Naive thymus-derived CD4-positive, alpha-beta T cell (primary cell): ENCODE results near the gene NOVA1. TPM values are rescaled to one million over a fixed set of nuclear protein-coding genes. Genes with fewer than 3 reads are reported as not detected.

Experiments used
- ATAC-seq: fragments of 150-1000 bp; cut with Tn5 transposase; 2 replicates; pipeline ENCODE4 v1.10.0; 2021; ENCODE audit warnings: mild to moderate bottlenecking, moderate library complexity
- CTCF ChIA-PET: fragments of 350-600 bp; sonication (Branson Sonifier 250); formaldehyde crosslinking; loops from one replicate; lab custom pipeline; 2021; ENCODE audit warnings: antibody characterized with exemption; lab: Charles Lee
- POLR2A ChIA-PET: fragments of 350-600 bp; sonication (Branson Sonifier 250); formaldehyde crosslinking; loops from one replicate; lab custom pipeline; 2021; ENCODE audit warnings: antibody characterized with exemption, inconsistent platforms; lab: Charles Lee
- DNase-seq, 9 donors: peaks; one replicate each; pipeline versions ENCODE4 v3.0.0 to v3.0.0-alpha.2; 2020 to 2022; ENCODE audit warnings: mixed read lengths in 1 of 9
- H3K27ac ChIP-seq: one replicate; pipeline ENCODE4 v1.7.0; 2013; ENCODE audit warnings: mild to moderate bottlenecking, low read depth, low read length, moderate library complexity
- H3K27me3 ChIP-seq, 2 donors: one replicate each; pipeline ENCODE4 v1.7.0; 2013; ENCODE audit warnings: low read length in 2 of 2, mild to moderate bottlenecking in 2 of 2, moderate library complexity in 2 of 2; ENCODE audit not compliant: control insufficient read depth in 2 of 2, insufficient read depth in 2 of 2
- H3K36me3 ChIP-seq, 3 experiments: 1 replicate in 2 of 3; 2 replicates in 1 of 3; pipeline ENCODE4 v1.7.0; 2013; ENCODE audit warnings: low read length in 3 of 3, mild to moderate bottlenecking in 3 of 3, moderate library complexity in 1 of 3; ENCODE audit not compliant: insufficient read depth in 3 of 3, control insufficient read depth in 2 of 3
- H3K4me1 ChIP-seq, 2 donors: one replicate each; pipeline ENCODE4 v1.7.0; 2013; ENCODE audit warnings: low read length in 2 of 2, mild to moderate bottlenecking in 2 of 2, moderate library complexity in 1 of 2; ENCODE audit not compliant: control insufficient read depth in 2 of 2, insufficient read depth in 2 of 2
- H3K4me3 ChIP-seq: 2 replicates; pipeline ENCODE4 v1.7.0; 2013; ENCODE audit warnings: mild to moderate bottlenecking, low read length
- H3K9me3 ChIP-seq, 3 experiments: 1 replicate in 2 of 3; 2 replicates in 1 of 3; pipeline ENCODE4 v1.7.0; 2013; ENCODE audit warnings: low read length in 3 of 3; ENCODE audit not compliant: control insufficient read depth in 2 of 3
- H3K27ac Mint-ChIP-seq, 9 donors: one replicate each; pipeline ENCODE4 v1.8.0; 2020 to 2022; ENCODE audit warnings: mixed read lengths in 9 of 9, mild to moderate bottlenecking in 8 of 9, moderate library complexity in 5 of 9, inconsistent platforms in 2 of 9
- H3K27me3 Mint-ChIP-seq, 5 donors: one replicate each; pipeline ENCODE4 v1.8.0; 2021 to 2022; ENCODE audit warnings: mixed read lengths in 5 of 5, mild to moderate bottlenecking in 1 of 5
- H3K36me3 Mint-ChIP-seq, 5 donors: one replicate each; pipeline ENCODE4 v1.8.0; 2020 to 2022; ENCODE audit warnings: mixed read lengths in 5 of 5, mild to moderate bottlenecking in 3 of 5, inconsistent platforms in 1 of 5
- H3K4me1 Mint-ChIP-seq, 7 donors: one replicate each; pipeline ENCODE4 v1.8.0; 2020 to 2022; ENCODE audit warnings: mixed read lengths in 7 of 7, mild to moderate bottlenecking in 3 of 7, inconsistent platforms in 1 of 7
- H3K4me3 Mint-ChIP-seq, 10 donors: one replicate each; pipeline ENCODE4 v1.8.0; 2020 to 2022; ENCODE audit warnings: mild to moderate bottlenecking in 10 of 10, mixed read lengths in 10 of 10, moderate library complexity in 6 of 10, inconsistent platforms in 2 of 10
- H3K9me3 Mint-ChIP-seq, 11 donors: one replicate each; pipeline ENCODE4 v1.8.0; 2020 to 2022; ENCODE audit warnings: mixed read lengths in 11 of 11, mild to moderate bottlenecking in 4 of 11, inconsistent platforms in 1 of 11, moderate library complexity in 1 of 11
- intact Hi-C, 2 donors: fragments of 100-400 bp; cut with micrococcal nuclease; formaldehyde crosslinking; loops; one replicate each; pipeline ENCODE4 v1.15.1; 2023
- polyA plus RNA-seq, 2 donors: library from polyadenylated mRNA; unstranded; fragments of 300-500 nt; fragmentation: Illumina TruSeq; gene quantifications; one replicate each; pipeline ENCODE4 v1.2.3, GENCODE V29; 2021
- total RNA-seq, 6 experiments: library from RNA in 5 of 6; stranded (reverse) in 5 of 6; gene quantifications; 1 replicate in 5 of 6; 2 replicates in 1 of 6; pipeline ENCODE4 v1.2.3 and lab custom pipeline; 2021 to 2026

The NOVA1 gene
- total and polyA plus RNA-seq, 7 experiments from 2014 or later, result 0.24 to 0.37 TPM; not detected in 5

GRCh38 chr14:26478967-26479366 is 118.9 kb downstream of the NOVA1 start:
- Mint-ChIP-seq H3K4me1 (no peaks in the 10 kb centered on the region), H3K27me3 (no peaks in the 10 kb centered on the region), H3K27ac (no peak overlapping the region), H3K9me3 (peaks cover 0 to 15% (median 4%) of the 10 kb centered on the region in 11 donors), H3K36me3 (no peaks in the 10 kb centered on the region), H3K4me3 (no peak overlapping the region)
- ChIA-PET POLR2A (no interaction called here), CTCF (no interaction called here)
- Histone ChIP-seq H3K9me3 (no peaks in the 10 kb centered on the region), H3K27ac (no peak overlapping the region), H3K4me3 (no peak overlapping the region), H3K27me3 (no peaks in the 10 kb centered on the region), H3K36me3 (no peaks in the 10 kb centered on the region), H3K4me1 (no peaks in the 10 kb centered on the region)
- intact Hi-C loops, result no loop called here
- no peak for DNase-seq
- no peak for ATAC-seq

GRCh38 chr14:26466862-26467261 is 131.0 kb downstream of the NOVA1 start:
- H3K4me3 ChIP-seq, result no peak overlapping the region
- POLR2A ChIA-PET, result no interaction called here
- no peaks in the 10 kb centered on the region for H3K27me3 Mint-ChIP-seq
- no peak overlapping the region for H3K27ac Mint-ChIP-seq
- DNase-seq (no peak), ATAC-seq (no peak)
- H3K9me3 Mint-ChIP-seq, result peaks cover 1 to 33% (median 12%) of the 10 kb centered on the region in 11 donors
- no peak overlapping the region for H3K27ac ChIP-seq
- intact Hi-C loops, result no loop called here
- H3K36me3 Mint-ChIP-seq, result no peaks in the 10 kb centered on the region
- no peak overlapping the region for H3K4me3 Mint-ChIP-seq
- no peaks in the 10 kb centered on the region for H3K36me3 ChIP-seq
- CTCF ChIA-PET, result no interaction called here
- H3K4me1 ChIP-seq, result no peaks in the 10 kb centered on the region
- H3K9me3 ChIP-seq, result peaks cover 0 to 5% (median 0%) of the 10 kb centered on the region in 3 experiments
- H3K4me1 Mint-ChIP-seq, result no peaks in the 10 kb centered on the region
- H3K27me3 ChIP-seq, result no peaks in the 10 kb centered on the region

- no peaks in the 10 kb centered on the region for H3K36me3 ChIP-seq
- no peaks in the 10 kb centered on the region for H3K27me3 ChIP-seq
- peaks cover 0 to 4% (median 0%) of the 10 kb centered on the region in 3 experiments for H3K9me3 ChIP-seq
- CTCF ChIA-PET, result no interaction called here
- Mint-ChIP-seq H3K36me3 (no peaks in the 10 kb centered on the region), H3K27ac (no peak overlapping the region), H3K9me3 (peaks cover 0 to 33% (median 12%) of the 10 kb centered on the region in 11 donors), H3K27me3 (no peaks in the 10 kb centered on the region), H3K4me1 (no peaks in the 10 kb centered on the region), H3K4me3 (no peak overlapping the region)
- DNase-seq (no peak), ATAC-seq (no peak)
- H3K4me1 ChIP-seq, result no peaks in the 10 kb centered on the region
- H3K27ac ChIP-seq, result no peak overlapping the region
- intact Hi-C loops, result no loop called here
- POLR2A ChIA-PET, result no interaction called here
- H3K4me3 ChIP-seq, result no peak overlapping the region
These were observed 134.7 kb downstream of the NOVA1 start for GRCh38 chr14:26463136-26463535.

- no peak overlapping the region for H3K27ac ChIP-seq
- intact Hi-C loops, result no loop called here
- no peaks in the 10 kb centered on the region for H3K27me3 ChIP-seq
- H3K4me1 Mint-ChIP-seq, result no peaks in the 10 kb centered on the region
- ChIA-PET CTCF (no interaction called here), POLR2A (no interaction called here)
- no peaks in the 10 kb centered on the region for H3K4me1 ChIP-seq
- no peak for DNase-seq
- no peaks in the 10 kb centered on the region for H3K36me3 ChIP-seq
- no peak overlapping the region for H3K27ac Mint-ChIP-seq
- H3K4me3 Mint-ChIP-seq, result no peak overlapping the region
- no peaks in the 10 kb centered on the region for H3K36me3 Mint-ChIP-seq
- H3K4me3 ChIP-seq, result no peak overlapping the region
- H3K27me3 Mint-ChIP-seq, result no peaks in the 10 kb centered on the region
- no peak for ATAC-seq
- peaks cover 0 to 12% (median 4%) of the 10 kb centered on the region in 11 donors for H3K9me3 Mint-ChIP-seq
- H3K9me3 ChIP-seq, result no peaks in the 10 kb centered on the region
These were observed 143.7 kb downstream of the NOVA1 start for GRCh38 chr14:26454105-26454504.

- no peaks in the 10 kb centered on the region for H3K27me3 ChIP-seq
- H3K27ac Mint-ChIP-seq, result no peak overlapping the region
- H3K36me3 Mint-ChIP-seq, result no peaks in the 10 kb centered on the region
- no peak overlapping the region for H3K4me3 ChIP-seq
- no peak for ATAC-seq
- H3K9me3 ChIP-seq, result no peaks in the 10 kb centered on the region
- no peak overlapping the region for H3K4me3 Mint-ChIP-seq
- CTCF ChIA-PET, result interaction anchor here (0.8 kb wide), 1 partner anchor 101 kb away, joined by 3 read pairs; no protein-coding TSS in a partner anchor
- H3K4me1 Mint-ChIP-seq, result no peaks in the 10 kb centered on the region
- H3K27ac ChIP-seq, result no peak overlapping the region
- no peak for DNase-seq
- POLR2A ChIA-PET, result no interaction called here
- no peaks in the 10 kb centered on the region for H3K27me3 Mint-ChIP-seq
- H3K9me3 Mint-ChIP-seq, result peaks cover 0 to 15% (median 8%) of the 10 kb centered on the region in 11 donors
- intact Hi-C loops, result no loop called here
- H3K4me1 ChIP-seq, result no peaks in the 10 kb centered on the region
- H3K36me3 ChIP-seq, result no peaks in the 10 kb centered on the region
These were observed 149.5 kb downstream of the NOVA1 start for GRCh38 chr14:26448181-26448855.

- Mint-ChIP-seq H3K4me1 (no peaks in the 10 kb centered on the region), H3K27me3 (no peaks in the 10 kb centered on the region), H3K9me3 (peaks cover 1 to 17% (median 6%) of the 10 kb centered on the region in 11 donors), H3K36me3 (no peaks in the 10 kb centered on the region), H3K4me3 (no peak overlapping the region), H3K27ac (no peak overlapping the region)
- H3K27ac ChIP-seq, result no peak overlapping the region
- ATAC-seq (no peak), DNase-seq (no peak)
- H3K4me1 ChIP-seq, result no peaks in the 10 kb centered on the region
- H3K9me3 ChIP-seq, result no peaks in the 10 kb centered on the region
- intact Hi-C loops, result no loop called here
- H3K4me3 ChIP-seq, result no peak overlapping the region
- no peaks in the 10 kb centered on the region for H3K36me3 ChIP-seq
- no peaks in the 10 kb centered on the region for H3K27me3 ChIP-seq
- CTCF ChIA-PET, result no interaction called here
- POLR2A ChIA-PET, result no interaction called here
These were observed 153.0 kb downstream of the NOVA1 start for GRCh38 chr14:26444822-26445221.

GRCh38 chr14:26443654-26444053 is 154.2 kb downstream of the NOVA1 start:
- Mint-ChIP-seq H3K27me3 (no peaks in the 10 kb centered on the region), H3K36me3 (no peaks in the 10 kb centered on the region), H3K4me3 (no peak overlapping the region), H3K9me3 (peaks cover 1 to 17% (median 6%) of the 10 kb centered on the region in 11 donors), H3K4me1 (no peaks in the 10 kb centered on the region), H3K27ac (no peak overlapping the region)
- Histone ChIP-seq H3K36me3 (no peaks in the 10 kb centered on the region), H3K4me3 (no peak overlapping the region), H3K9me3 (no peaks in the 10 kb centered on the region), H3K27ac (no peak overlapping the region), H3K27me3 (no peaks in the 10 kb centered on the region), H3K4me1 (no peaks in the 10 kb centered on the region)
- DNase-seq, result no peak
- intact Hi-C loops, result no loop called here
- no peak for ATAC-seq
- ChIA-PET CTCF (no interaction called here), POLR2A (no interaction called here)
